SKM-1 treated with dmso at 0.1 percent for 144 hours (cell line): Measurements from ENCODE around the gene PHYH.
"Not testable (repeated sequence)": the region's sequence is repeated elsewhere in the genome, so short reads cannot be mapped to it uniquely, and the experiment has no call there.

Experiments used
- DNase-seq: peaks from one replicate; lab custom pipeline; 2025; ENCODE audit not compliant: unreplicated experiment; lab: John Stamatoyannopoulos, UW

Gene PHYH

DNA sequence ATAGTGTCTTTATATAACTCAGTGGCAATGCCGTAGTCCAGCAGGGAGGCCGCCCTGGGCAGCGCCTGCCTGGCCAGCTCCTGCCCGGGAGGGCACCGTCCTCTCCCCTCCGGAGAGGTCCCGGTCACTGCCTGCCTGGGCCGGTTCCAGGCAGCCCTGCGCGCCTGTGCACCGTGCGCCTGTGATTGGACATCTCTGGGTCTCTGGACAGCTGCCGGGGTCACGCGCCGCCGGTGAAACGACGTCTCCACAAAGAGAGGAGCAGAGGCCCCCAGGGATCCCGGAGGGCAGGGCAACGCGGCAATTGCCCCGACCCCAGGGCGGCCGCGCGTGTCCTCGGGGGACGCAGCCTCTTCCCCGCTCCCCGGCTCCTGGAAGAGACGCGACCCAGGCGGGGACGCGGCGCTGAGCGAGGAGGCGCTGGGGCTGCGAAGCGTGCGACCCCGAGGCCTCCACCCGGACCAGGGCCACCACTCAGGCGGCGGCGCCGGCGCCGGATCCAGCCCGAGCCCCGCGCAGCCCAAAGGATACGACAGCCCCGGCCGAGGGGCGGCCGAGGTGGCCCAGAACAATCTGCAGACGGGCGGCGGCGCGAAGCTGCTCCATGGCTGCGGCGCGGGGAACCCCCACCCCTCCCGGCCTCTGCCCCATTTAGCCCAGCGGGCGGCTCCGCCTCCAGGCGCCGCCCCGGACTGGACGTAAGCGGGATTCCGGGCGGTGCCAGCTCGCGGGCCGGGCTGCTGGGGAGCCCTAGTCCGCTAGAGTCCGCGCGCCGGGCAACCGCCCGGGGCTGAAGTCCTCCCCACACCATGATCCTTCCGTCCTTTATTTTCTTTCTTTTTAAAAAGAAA, at the start of gene PHYH:
Gene PHYH, minus strand, starts transcription at position 628 of the 851 bp plus-strand sequence. Its CDS starts 22 bp downstream, at position 606.
- peak; percentile 16 for DNase-seq

DNA sequence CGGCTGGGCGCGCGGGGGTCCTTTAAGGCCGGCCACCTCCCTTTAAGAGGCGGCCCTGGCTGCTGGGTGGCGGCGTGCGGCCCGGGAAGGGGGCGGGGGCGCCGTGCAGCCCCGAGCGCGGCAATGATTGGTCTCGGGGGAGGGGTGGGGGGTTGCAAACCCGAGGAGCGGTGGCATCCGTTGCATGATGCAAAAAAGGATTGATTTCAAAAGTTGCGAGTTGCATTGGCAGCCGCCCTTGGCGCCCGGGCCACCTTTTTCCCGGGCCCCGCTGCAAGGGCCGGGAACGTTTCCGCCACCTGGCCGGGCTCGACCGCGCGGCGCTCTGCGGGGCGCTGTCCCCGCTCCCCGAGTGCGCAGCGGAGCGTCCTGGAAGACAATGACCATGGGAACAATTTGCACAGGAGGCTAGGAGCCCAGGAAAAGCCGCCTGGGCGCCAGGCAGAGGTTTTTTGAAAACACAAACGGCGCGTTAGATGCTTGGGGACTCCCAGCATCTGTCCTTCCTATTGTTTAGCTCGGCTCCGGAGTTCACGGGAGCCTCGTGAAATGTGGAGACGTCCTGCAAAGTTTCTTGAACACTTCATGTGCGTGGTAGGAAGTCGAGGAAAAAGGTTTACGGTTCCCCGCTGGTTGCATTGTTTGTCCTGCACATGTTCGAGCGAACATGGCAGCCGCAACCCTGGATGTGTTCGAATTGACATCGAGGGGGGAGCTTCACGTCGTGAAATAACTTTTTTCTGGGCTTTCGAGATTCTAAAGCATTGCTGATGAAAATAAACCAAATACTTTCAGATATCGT, 48.6 kb upstream of the PHYH start, which contains the start of gene SEPHS1:
Gene SEPHS1, minus strand, starts transcription at position 78 of the 802 bp plus-strand sequence. CDS start 3,343 bp downstream, outside the sequence.
- peak; percentile 41 for DNase-seq

- peak; percentile 27 for DNase-seq
These were observed 47.8 kb upstream of the PHYH start for GRCh38 chr10:13347500-13348156.

DNA sequence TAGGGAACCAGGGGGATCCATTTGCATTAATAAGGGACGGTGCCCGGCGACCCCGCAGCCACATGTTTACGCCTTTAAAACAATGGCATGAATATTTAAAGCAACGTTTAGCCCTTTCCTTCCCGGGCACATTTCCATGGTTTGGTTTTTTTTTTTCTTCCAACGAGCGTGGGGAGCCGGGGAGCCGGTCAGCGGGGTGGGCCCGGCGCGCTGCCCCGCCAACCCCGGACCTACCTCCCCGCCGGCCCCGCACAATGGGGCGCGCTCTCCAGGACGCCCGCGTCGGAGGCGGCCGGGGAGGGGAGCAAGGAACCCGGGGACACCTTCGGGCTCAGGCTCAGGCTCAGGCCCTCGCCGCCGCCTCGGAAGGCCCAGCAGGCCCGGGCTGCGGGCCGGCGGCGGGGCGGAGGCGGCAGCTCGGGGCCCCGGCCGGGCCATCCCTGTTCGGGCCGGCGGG, 47.2 kb upstream of the PHYH start:
- DNase-seq, result no peak

GRCh38 chr10:13346283-13347042, 46.6 kb upstream of the PHYH start:
- no peak for DNase-seq

- no peak for DNase-seq
These were observed 40.9 kb upstream of the PHYH start for GRCh38 chr10:13340626-13341376.

GRCh38 chr10:13340068-13340467, 40.2 kb upstream of the PHYH start:
- DNase-seq, result no peak

DNA sequence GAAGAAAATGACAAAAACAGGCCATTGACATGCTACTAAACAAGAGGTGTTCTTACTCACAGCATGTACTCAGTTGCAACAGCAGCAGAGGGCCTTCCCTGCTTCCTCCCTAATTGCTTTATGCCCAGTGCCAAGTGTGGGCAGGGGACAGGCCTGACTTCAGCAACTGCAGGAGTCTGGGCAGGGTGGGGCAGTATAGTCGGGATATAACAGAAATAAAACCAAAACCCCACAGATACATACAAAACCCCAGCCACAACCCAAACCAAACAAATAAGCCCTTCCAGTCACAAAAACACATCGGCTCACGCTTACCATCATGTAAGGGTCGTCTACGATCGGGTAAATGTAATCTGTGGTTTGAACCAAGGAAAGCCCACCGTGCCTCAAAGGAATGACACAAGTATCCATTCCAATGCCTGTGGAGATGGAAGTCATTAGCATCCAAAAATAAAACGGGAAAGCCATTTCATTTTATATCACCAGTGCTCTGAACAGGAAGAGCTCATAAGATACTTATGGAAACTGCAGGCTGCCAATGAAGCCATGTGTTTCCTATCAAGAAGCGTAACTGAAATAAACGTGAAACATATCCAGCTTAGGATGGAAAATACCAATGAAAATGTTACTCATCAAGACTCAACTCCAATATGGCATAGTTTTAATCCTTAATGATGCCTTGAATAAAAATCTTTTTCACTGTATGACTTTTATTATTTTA, 38.7 kb upstream of the PHYH start:
- no peak for DNase-seq

- no peak for DNase-seq
These were observed 37.9 kb upstream of the PHYH start for GRCh38 chr10:13337827-13338196.

GRCh38 chr10:13337128-13337826, 37.4 kb upstream of the PHYH start:
- DNase-seq, result no peak

GRCh38 chr10:13335881-13336280, 36.0 kb upstream of the PHYH start:
- DNase-seq, result no peak

DNA sequence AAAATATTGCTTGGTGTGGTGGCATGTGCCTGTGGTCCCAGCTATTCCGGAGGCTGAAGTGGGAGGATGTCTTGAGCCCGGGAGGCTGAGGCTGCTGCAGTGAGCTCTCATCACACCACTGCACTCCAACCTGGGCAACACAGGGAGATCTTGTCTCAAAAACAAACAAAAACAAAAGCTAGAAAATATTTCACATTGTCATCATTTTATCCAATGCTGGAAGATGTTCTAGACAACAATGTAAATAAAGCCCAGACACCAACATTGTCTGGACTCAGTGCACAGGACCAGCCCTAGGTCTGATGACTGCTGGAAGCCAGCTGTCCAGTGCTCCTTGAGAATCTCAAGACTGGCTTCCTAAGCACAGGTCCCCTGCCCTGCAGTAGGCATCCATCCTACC, 34.7 kb upstream of the PHYH start:
- DNase-seq, result no peak

- DNase-seq, result no peak
These were observed 31.8 kb upstream of the PHYH start for GRCh38 chr10:13331646-13332045.

GRCh38 chr10:13330980-13331379, 31.1 kb upstream of the PHYH start:
- not testable (repeated sequence) for DNase-seq

- no peak for DNase-seq
These were observed 29.7 kb upstream of the PHYH start for GRCh38 chr10:13329565-13329964.

GRCh38 chr10:13328613-13329012, 28.7 kb upstream of the PHYH start:
- no peak for DNase-seq

GRCh38 chr10:13328126-13328525, 28.3 kb upstream of the PHYH start:
- DNase-seq, result no peak

GRCh38 chr10:13327534-13327933, 27.7 kb upstream of the PHYH start:
- no peak for DNase-seq
